Peyer's patch (tissue), 4 donors: ENCODE results near the gene PIEZO2.

Experiments used
- CTCF ChIP-seq, 6 experiments: fragments of 450-650 bp in 4 of 6; fragments of 200-600 bp in 2 of 6; sonication (generic) in 1 of 6; IDR thresholded peaks; one replicate each; pipeline ENCODE4 v1.5.1; 2017 to 2019; ENCODE audit warnings: antibody characterized with exemption in 6 of 6, mild to moderate bottlenecking in 3 of 6, moderate library complexity in 1 of 6
- POLR2A ChIP-seq, 2 donors: fragments of 450-650 bp; IDR thresholded peaks; one replicate each; pipeline ENCODE4 v1.5.1; 2017; ENCODE audit warnings: antibody characterized with exemption in 2 of 2, mild to moderate bottlenecking in 2 of 2, moderate library complexity in 2 of 2

GRCh38 chr18:11046140-11046539 is 103.2 kb downstream of the PIEZO2 start:
- TF ChIP-seq CTCF (IDR thresholded peaks at IDR 0.05) (no peak), POLR2A (IDR thresholded peaks at IDR 0.05) (no peak)
